ENCODE data around the gene C13orf46. TPM values are rescaled to one million over a fixed set of nuclear protein-coding genes. Genes with fewer than 3 reads are reported as not detected.
"Not testable (repeated sequence)": the region's sequence is repeated elsewhere in the genome, so short reads cannot be mapped to it uniquely, and the experiment has no call there.

The C13orf46 gene
- 1 to 10 TPM in 1 of 2 donors, under 1 TPM in 1; 0.75 to 3.4 TPM for total RNA-seq
- long read RNA-seq, result 0 reads

- intact Hi-C loops (cut with DNase I, micrococcal nuclease), result no loop called here
- no peak for ATAC-seq
- DNase-seq, result peak in 1 of 2 donors; percentile 23
Measured at GRCh38 chr13:113973218-113974164, at the start of gene C13orf46. Gene C13orf46, minus strand, starts transcription at chr13:113974076. Its CDS starts 79 bp downstream, at chr13:113973997.

- DNase-seq (no peak), ATAC-seq (no peak)
- intact Hi-C loops (cut with DNase I, micrococcal nuclease), result no loop called here
Measured at GRCh38 chr13:114022876-114023275, 49.0 kb upstream of the C13orf46 start.

GRCh38 chr13:114022309-114022669, 48.4 kb upstream of the C13orf46 start:
- intact Hi-C loops (cut with DNase I, micrococcal nuclease), result no loop called here
- ATAC-seq, result no peak

GRCh38 chr13:114021464-114022308, 47.8 kb upstream of the C13orf46 start:
- DNase-seq (no peak), ATAC-seq (no peak)
- intact Hi-C loops (cut with DNase I, micrococcal nuclease), result no loop called here

More at GRCh38 chr13:114022309-114022669, 48.4 kb upstream of the C13orf46 start:
- DNase-seq, result no peak

GRCh38 chr13:114020750-114021463, 47.0 kb upstream of the C13orf46 start:
- intact Hi-C loops (cut with DNase I, micrococcal nuclease), result no loop called here
- DNase-seq, result no peak
- no peak for ATAC-seq

GRCh38 chr13:114020134-114020533, 46.3 kb upstream of the C13orf46 start:
- intact Hi-C loops (cut with DNase I, micrococcal nuclease); ATAC-seq; DNase-seq: not testable (repeated sequence)

GRCh38 chr13:114019367-114019766, 45.5 kb upstream of the C13orf46 start:
- intact Hi-C loops (cut with DNase I, micrococcal nuclease), result no loop called here
- DNase-seq (no peak), ATAC-seq (no peak)

GRCh38 chr13:114018461-114019055, 44.7 kb upstream of the C13orf46 start:
- intact Hi-C loops (cut with DNase I, micrococcal nuclease), result no loop called here
- DNase-seq (no peak), ATAC-seq (no peak)

- DNase-seq (no peak), ATAC-seq (no peak)
- intact Hi-C loops (cut with DNase I, micrococcal nuclease), result no loop called here
Measured at GRCh38 chr13:114017966-114018365, 44.1 kb upstream of the C13orf46 start.

GRCh38 chr13:114017028-114017630, 43.3 kb upstream of the C13orf46 start:
- ATAC-seq (no peak), DNase-seq (no peak)
- intact Hi-C loops (cut with DNase I, micrococcal nuclease), result no loop called here

GRCh38 chr13:114016321-114017027, 42.6 kb upstream of the C13orf46 start:
- intact Hi-C loops (cut with DNase I, micrococcal nuclease), result no loop called here
- no peak for ATAC-seq
- DNase-seq, result no peak

- ATAC-seq (no peak), DNase-seq (no peak)
- intact Hi-C loops (cut with DNase I, micrococcal nuclease), result no loop called here
Measured at GRCh38 chr13:114015969-114016295, 42.1 kb upstream of the C13orf46 start.

- peak; percentile 93 for ATAC-seq
- peak; percentile 65 to 73 for DNase-seq
- intact Hi-C loops (cut with DNase I, micrococcal nuclease), result no loop called here
Measured at GRCh38 chr13:114015111-114015968, 41.5 kb upstream of the C13orf46 start.

- no peak for DNase-seq
- ATAC-seq, result no peak
Measured at GRCh38 chr13:114013952-114014629, 40.2 kb upstream of the C13orf46 start.

GRCh38 chr13:114013336-114013735, 39.5 kb upstream of the C13orf46 start:
- no peak for DNase-seq
- ATAC-seq, result no peak
- intact Hi-C loops (cut with DNase I, micrococcal nuclease), result no loop called here

More at GRCh38 chr13:114013952-114014629, 40.2 kb upstream of the C13orf46 start:
- intact Hi-C loops (cut with DNase I, micrococcal nuclease), result no loop called here

- no peak for DNase-seq
- intact Hi-C loops (cut with DNase I, micrococcal nuclease), result no loop called here
- ATAC-seq, result no peak
Measured at GRCh38 chr13:114012921-114013320, 39.0 kb upstream of the C13orf46 start.
